SK-N-SH treated with all-trans-retinoic acid at 6 μM for 48 hours (cell line): ENCODE results near the gene DENND1A.

ENCODE experiments used
- ATAC-seq: fragments of 200-7000 bp; cut with Tn5 transposase; 3 replicates; pipeline ENCODE4 v1.9.1; 2020; ENCODE audit warnings: mild to moderate bottlenecking, moderate library complexity
- ARNTL ChIP-seq: fragments of 450-650 bp; formaldehyde crosslinking; IDR thresholded peaks from 2 replicates; pipeline ENCODE4 v1.5.0; 2020; ENCODE audit warnings: low read depth, mild to moderate bottlenecking, moderate library complexity, borderline replicate concordance
- BACH2 ChIP-seq: fragments of 250-450 bp; sonication (Bioruptor Pico); IDR thresholded peaks from 2 replicates; pipeline ENCODE4 v1.9.0; 2021; ENCODE audit warnings: mild to moderate bottlenecking, borderline replicate concordance
- CREB5 ChIP-seq: fragments of 250-450 bp; sonication (Bioruptor Pico); IDR thresholded peaks from 2 replicates; pipeline ENCODE4 v1.5.1; 2020; ENCODE audit warnings: low read depth, mild to moderate bottlenecking, moderate library complexity
- CSDC2 ChIP-seq: fragments of 250-450 bp; sonication (Bioruptor Pico); IDR thresholded peaks from 2 replicates; pipeline ENCODE4 v1.5.0; 2020; ENCODE audit warnings: mild to moderate bottlenecking, moderate library complexity
- ESRRG ChIP-seq: fragments of 250-450 bp; sonication (Bioruptor Pico); IDR thresholded peaks from 2 replicates; pipeline ENCODE4 v1.6.1; 2021; ENCODE audit warnings: mild to moderate bottlenecking
- GLIS3 ChIP-seq: fragments of 250-450 bp; sonication (Bioruptor Pico); IDR thresholded peaks from 2 replicates; pipeline ENCODE4 v1.5.0; 2020; ENCODE audit warnings: mild to moderate bottlenecking, moderate library complexity
- ISL1 ChIP-seq: fragments of 250-450 bp; sonication (Bioruptor Pico); IDR thresholded peaks from 2 replicates; pipeline ENCODE4 v2.1.2; 2022; ENCODE audit warnings: mild to moderate bottlenecking, moderate library complexity
- PATZ1 ChIP-seq: fragments of 250-450 bp; sonication (Bioruptor Pico); IDR thresholded peaks from 2 replicates; pipeline ENCODE4 v1.8.0; 2020; ENCODE audit warnings: mild to moderate bottlenecking, moderate library complexity, borderline replicate concordance
- PPARA ChIP-seq: fragments of 250-450 bp; sonication (Bioruptor Pico); IDR thresholded peaks from 2 replicates; pipeline ENCODE4 v1.5.0; 2020; ENCODE audit warnings: mild to moderate bottlenecking, borderline replicate concordance
- SNAI2 ChIP-seq: fragments of 250-450 bp; sonication (Bioruptor Pico); IDR thresholded peaks from 2 replicates; pipeline ENCODE4 v1.5.0; 2020; ENCODE audit warnings: mild to moderate bottlenecking, moderate library complexity
- TCF4 ChIP-seq: fragments of 250-450 bp; sonication (Bioruptor Pico); IDR thresholded peaks from 2 replicates; pipeline ENCODE4 v1.8.0; 2021; ENCODE audit warnings: mild to moderate bottlenecking, moderate library complexity, borderline replicate concordance
- ZC3H10 ChIP-seq: fragments of 250-450 bp; sonication (Bioruptor Pico); IDR thresholded peaks from 2 replicates; pipeline ENCODE4 v1.5.1; 2021; ENCODE audit warnings: mild to moderate bottlenecking, moderate library complexity
- ZFP30 ChIP-seq: fragments of 450-650 bp; formaldehyde crosslinking; IDR thresholded peaks from 2 replicates; pipeline ENCODE4 v1.5.0; 2022; ENCODE audit warnings: mild to moderate bottlenecking, moderate library complexity
- ZNF565 ChIP-seq: fragments of 450-650 bp; formaldehyde crosslinking; conservative IDR thresholded peaks from 2 replicates; pipeline ENCODE4 v1.5.0; 2020; ENCODE audit warnings: low read depth, mild to moderate bottlenecking, moderate library complexity
- ZNF8 ChIP-seq: fragments of 450-650 bp; formaldehyde crosslinking; IDR thresholded peaks from 2 replicates; pipeline ENCODE4 v1.5.0; 2020; ENCODE audit warnings: mild to moderate bottlenecking, moderate library complexity
- TF ChIP-seq, protein P1 (sequence below): fragments of 250-450 bp; sonication (Bioruptor Pico); IDR thresholded peaks from 2 replicates; pipeline ENCODE4 v1.5.0; 2020; ENCODE audit warnings: mild to moderate bottlenecking, moderate library complexity
- TF ChIP-seq, protein P2 (sequence below): fragments of 250-450 bp; sonication (Bioruptor Pico); IDR thresholded peaks from 2 replicates; pipeline ENCODE4 v1.8.0; 2021; ENCODE audit warnings: low read depth, mild to moderate bottlenecking, moderate library complexity, borderline replicate concordance
- TF ChIP-seq, protein P3 (sequence below): fragments of 250-450 bp; sonication (Bioruptor Pico); IDR thresholded peaks from 2 replicates; pipeline ENCODE4 v1.5.1; 2021; ENCODE audit warnings: mild to moderate bottlenecking, moderate library complexity

Gene DENND1A

DNA sequence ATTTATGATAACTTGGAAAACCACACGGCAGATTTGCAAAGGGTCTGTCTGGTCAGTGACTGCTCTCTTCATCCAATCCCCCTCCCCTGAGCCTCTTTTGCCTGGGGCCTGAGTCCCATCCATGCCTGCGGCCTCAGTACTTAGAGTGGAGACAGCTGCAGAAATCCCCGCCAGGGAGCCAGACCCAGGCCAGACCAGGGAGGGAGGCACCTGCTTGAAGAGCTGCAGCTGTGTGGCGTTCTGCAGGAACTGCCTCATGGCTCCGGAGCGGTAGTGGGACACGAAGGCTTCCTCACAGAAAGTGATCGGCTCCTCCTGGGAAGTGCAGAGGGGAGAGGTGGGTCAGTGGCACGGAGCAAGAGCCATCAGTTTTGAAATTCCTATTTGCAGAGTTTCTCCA is 472.3 kb downstream of the DENND1A start:
- no peak for TF ChIP-seq GLIS3 (CRISPR knock-in tag)
- no peak for TF ChIP-seq ZC3H10 (CRISPR knock-in tag)
- TF ChIP-seq, protein P1, sequence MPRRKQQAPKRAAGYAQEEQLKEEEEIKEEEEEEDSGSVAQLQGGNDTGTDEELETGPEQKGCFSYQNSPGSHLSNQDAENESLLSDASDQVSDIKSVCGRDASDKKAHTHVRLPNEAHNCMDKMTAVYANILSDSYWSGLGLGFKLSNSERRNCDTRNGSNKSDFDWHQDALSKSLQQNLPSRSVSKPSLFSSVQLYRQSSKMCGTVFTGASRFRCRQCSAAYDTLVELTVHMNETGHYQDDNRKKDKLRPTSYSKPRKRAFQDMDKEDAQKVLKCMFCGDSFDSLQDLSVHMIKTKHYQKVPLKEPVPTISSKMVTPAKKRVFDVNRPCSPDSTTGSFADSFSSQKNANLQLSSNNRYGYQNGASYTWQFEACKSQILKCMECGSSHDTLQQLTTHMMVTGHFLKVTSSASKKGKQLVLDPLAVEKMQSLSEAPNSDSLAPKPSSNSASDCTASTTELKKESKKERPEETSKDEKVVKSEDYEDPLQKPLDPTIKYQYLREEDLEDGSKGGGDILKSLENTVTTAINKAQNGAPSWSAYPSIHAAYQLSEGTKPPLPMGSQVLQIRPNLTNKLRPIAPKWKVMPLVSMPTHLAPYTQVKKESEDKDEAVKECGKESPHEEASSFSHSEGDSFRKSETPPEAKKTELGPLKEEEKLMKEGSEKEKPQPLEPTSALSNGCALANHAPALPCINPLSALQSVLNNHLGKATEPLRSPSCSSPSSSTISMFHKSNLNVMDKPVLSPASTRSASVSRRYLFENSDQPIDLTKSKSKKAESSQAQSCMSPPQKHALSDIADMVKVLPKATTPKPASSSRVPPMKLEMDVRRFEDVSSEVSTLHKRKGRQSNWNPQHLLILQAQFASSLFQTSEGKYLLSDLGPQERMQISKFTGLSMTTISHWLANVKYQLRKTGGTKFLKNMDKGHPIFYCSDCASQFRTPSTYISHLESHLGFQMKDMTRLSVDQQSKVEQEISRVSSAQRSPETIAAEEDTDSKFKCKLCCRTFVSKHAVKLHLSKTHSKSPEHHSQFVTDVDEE (CRISPR knock-in tag): no peak
- no peak for ATAC-seq

- ATAC-seq: no peak
- no peak for TF ChIP-seq GLIS3 (CRISPR knock-in tag)
Measured at GRCh38 chr9:123456011-123456410, 473.9 kb downstream of the DENND1A start.

DNA sequence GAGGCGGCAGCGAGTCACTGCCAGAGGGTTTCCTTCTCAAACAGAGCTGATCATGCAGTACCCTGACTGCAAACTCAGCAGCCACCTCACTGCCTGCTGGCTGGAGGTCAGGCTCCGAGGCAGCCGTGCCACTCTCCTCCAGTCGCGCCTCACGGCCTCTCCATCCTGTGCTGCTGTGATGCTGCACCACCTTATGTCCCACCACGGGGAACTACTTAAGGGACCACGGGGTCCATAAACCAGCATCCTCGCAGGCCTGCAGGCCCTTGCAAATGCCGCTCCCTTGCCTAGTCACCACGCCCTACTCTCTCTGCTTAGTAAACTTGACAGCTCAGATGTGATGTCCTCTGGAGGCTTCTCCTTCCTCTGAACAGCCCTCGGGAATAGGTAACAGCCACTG is 474.7 kb downstream of the DENND1A start:
- TF ChIP-seq ISL1 (no peak), BACH2 (no peak), PPARA (CRISPR knock-in tag) (no peak), ESRRG (CRISPR knock-in tag) (no peak), PATZ1 (CRISPR knock-in tag) (no peak), TCF4 (CRISPR knock-in tag) (no peak), ZC3H10 (CRISPR knock-in tag) (no peak), SNAI2 (CRISPR knock-in tag) (no peak), CREB5 (no peak), ZNF565 (CRISPR knock-in tag) (no peak), ARNTL (no peak), CSDC2 (CRISPR knock-in tag) (no peak), GLIS3 (CRISPR knock-in tag) (no peak)
- TF ChIP-seq, protein P2, sequence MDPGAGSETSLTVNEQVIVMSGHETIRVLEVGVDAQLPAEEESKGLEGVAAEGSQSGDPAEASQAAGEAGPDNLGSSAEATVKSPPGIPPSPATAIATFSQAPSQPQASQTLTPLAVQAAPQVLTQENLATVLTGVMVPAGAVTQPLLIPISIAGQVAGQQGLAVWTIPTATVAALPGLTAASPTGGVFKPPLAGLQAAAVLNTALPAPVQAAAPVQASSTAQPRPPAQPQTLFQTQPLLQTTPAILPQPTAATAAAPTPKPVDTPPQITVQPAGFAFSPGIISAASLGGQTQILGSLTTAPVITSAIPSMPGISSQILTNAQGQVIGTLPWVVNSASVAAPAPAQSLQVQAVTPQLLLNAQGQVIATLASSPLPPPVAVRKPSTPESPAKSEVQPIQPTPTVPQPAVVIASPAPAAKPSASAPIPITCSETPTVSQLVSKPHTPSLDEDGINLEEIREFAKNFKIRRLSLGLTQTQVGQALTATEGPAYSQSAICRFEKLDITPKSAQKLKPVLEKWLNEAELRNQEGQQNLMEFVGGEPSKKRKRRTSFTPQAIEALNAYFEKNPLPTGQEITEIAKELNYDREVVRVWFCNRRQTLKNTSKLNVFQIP (CRISPR knock-in tag): no peak
- TF ChIP-seq, protein P1 (CRISPR knock-in tag): no peak
- TF ChIP-seq, protein P3, sequence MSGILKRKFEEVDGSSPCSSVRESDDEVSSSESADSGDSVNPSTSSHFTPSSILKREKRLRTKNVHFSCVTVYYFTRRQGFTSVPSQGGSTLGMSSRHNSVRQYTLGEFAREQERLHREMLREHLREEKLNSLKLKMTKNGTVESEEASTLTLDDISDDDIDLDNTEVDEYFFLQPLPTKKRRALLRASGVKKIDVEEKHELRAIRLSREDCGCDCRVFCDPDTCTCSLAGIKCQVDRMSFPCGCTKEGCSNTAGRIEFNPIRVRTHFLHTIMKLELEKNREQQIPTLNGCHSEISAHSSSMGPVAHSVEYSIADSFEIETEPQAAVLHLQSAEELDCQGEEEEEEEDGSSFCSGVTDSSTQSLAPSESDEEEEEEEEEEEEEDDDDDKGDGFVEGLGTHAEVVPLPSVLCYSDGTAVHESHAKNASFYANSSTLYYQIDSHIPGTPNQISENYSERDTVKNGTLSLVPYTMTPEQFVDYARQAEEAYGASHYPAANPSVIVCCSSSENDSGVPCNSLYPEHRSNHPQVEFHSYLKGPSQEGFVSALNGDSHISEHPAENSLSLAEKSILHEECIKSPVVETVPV (CRISPR knock-in tag): no peak
- no peak for ATAC-seq

GRCh38 chr9:123454361-123454760 is 475.6 kb downstream of the DENND1A start:
- ATAC-seq: no peak
- TF ChIP-seq ZNF8: no peak
- TF ChIP-seq GLIS3 (CRISPR knock-in tag): no peak
- TF ChIP-seq ZFP30 (CRISPR knock-in tag): no peak
- no peak for TF ChIP-seq ZC3H10 (CRISPR knock-in tag)
- TF ChIP-seq ZNF565 (CRISPR knock-in tag): no peak
